SU-DHL-6 (cell line): Measurements from ENCODE around the gene BCL2.

ENCODE experiments used
- CTCF ChIP-seq: fragments of 200-600 bp; sonication (generic); IDR thresholded peaks from one replicate; pipeline ENCODE4 v1.5.1; 2017; ENCODE audit warnings: antibody characterized with exemption, mild to moderate bottlenecking, low read length, moderate library complexity; ENCODE audit not compliant: insufficient read depth, poor library complexity, severe bottlenecking
- EZH2phosphoT487 ChIP-seq: fragments of 200-600 bp; sonication (generic), shearing (Covaris generic); conservative IDR thresholded peaks from 2 replicates; pipeline ENCODE4 v1.6.1; 2018; ENCODE audit warnings: mild to moderate bottlenecking, antibody characterized with exemption, low read length, moderate library complexity, mixed read lengths

- TF ChIP-seq CTCF (no peak), EZH2phosphoT487 (no peak)
Observed at GRCh38 chr18:63365876-63366212, 46.3 kb upstream of the BCL2 start.
